Endothelial cell of umbilical vein (primary cell): ENCODE results near the gene ABR. TPM values are rescaled to one million over a fixed set of nuclear protein-coding genes. Genes with fewer than 3 reads are reported as not detected.

Experiments used
- BruUV-seq: library from RNA; stranded (reverse); fragments of 400-500 nt; replicated peaks from 2 replicates; lab custom pipeline; 2021; lab: Mats Ljungman, UMichigan
- CTCF ChIA-PET: fragments of 300-600, 350-600 bp; sonication (Branson Sonifier 250); formaldehyde crosslinking; loops from one replicate; lab custom pipeline; 2021; ENCODE audit warnings: antibody characterized with exemption, inconsistent platforms; lab: Charles Lee
- POLR2A ChIA-PET: fragments of 300-600, 350-600 bp; sonication (Branson Sonifier 250); formaldehyde crosslinking; loops from one replicate; lab custom pipeline; 2021; ENCODE audit warnings: antibody characterized with exemption, inconsistent platforms; lab: Charles Lee
- DNase-seq: peaks from one replicate; pipeline ENCODE4 v3.0.0-alpha.2; 2011; ENCODE audit warnings: low read depth, low spot score
- FAIRE-seq: peaks from 2 replicates; lab custom pipeline; 2011; peaks lifted over from hg19 to GRCh38; lab: Jason Lieb, UNC
- H2AFZ ChIP-seq: 2 replicates; pipeline ENCODE4 v1.6.0; 2012; ENCODE audit warnings: low read depth, low read length, control low read depth, inconsistent platforms
- H3K27ac ChIP-seq: 2 replicates; pipeline ENCODE4 v1.5.1; 2011; ENCODE audit warnings: low read depth, mild to moderate bottlenecking, control low read depth, low read length, moderate library complexity; ENCODE audit not compliant: insufficient read depth
- H3K27me3 ChIP-seq, 2 experiments: 2 replicates each; pipeline versions ENCODE4 v1.6.0 to v1.6.1; 2011; ENCODE audit warnings: low read length in 2 of 2, mixed read lengths in 1 of 2; ENCODE audit not compliant: control insufficient read depth in 2 of 2, insufficient read depth in 2 of 2
- H3K36me3 ChIP-seq, 2 experiments: 2 replicates in 1 of 2; 3 replicates in 1 of 2; pipeline ENCODE4 v1.5.1; 2011; ENCODE audit warnings: low read length in 2 of 2, mild to moderate bottlenecking in 1 of 2, moderate library complexity in 1 of 2; ENCODE audit not compliant: control insufficient read depth in 2 of 2, insufficient read depth in 2 of 2; ENCODE audit errors: extremely low read depth in 1 of 2
- H3K4me1 ChIP-seq: 3 replicates; pipeline ENCODE4 v1.5.1; 2011; ENCODE audit warnings: mild to moderate bottlenecking, low read length; ENCODE audit not compliant: control insufficient read depth, insufficient read depth; ENCODE audit errors: extremely low read depth
- H3K4me2 ChIP-seq: 2 replicates; pipeline ENCODE4 v1.6.1; 2011; ENCODE audit warnings: low read length, control low read depth, mixed read lengths; ENCODE audit not compliant: insufficient read depth
- H3K4me3 ChIP-seq, 3 experiments: fragments of 200-600 bp in 1 of 3; sonication (generic), shearing (Covaris generic) in 1 of 3; replicated peaks in 1 of 3; 2 replicates each; pipeline ENCODE4 v1.5.1; 2011 to 2016; ENCODE audit warnings: control low read depth in 3 of 3, low read length in 3 of 3, mild to moderate bottlenecking in 2 of 3, inconsistent platforms in 1 of 3, low read depth in 1 of 3, moderate library complexity in 1 of 3; ENCODE audit not compliant: insufficient read depth in 1 of 3
- H3K79me2 ChIP-seq: 2 replicates; pipeline ENCODE4 v1.6.0; 2012; ENCODE audit warnings: low read length, inconsistent platforms; ENCODE audit not compliant: control insufficient read depth, insufficient read depth
- H3K9ac ChIP-seq: replicated peaks from 2 replicates; pipeline ENCODE3; 2011; ENCODE audit warnings: low read length, control low read depth; ENCODE audit not compliant: insufficient read depth; ENCODE audit errors: extremely low read depth
- H3K9me1 ChIP-seq: replicated peaks from 3 replicates; pipeline ENCODE4 v1.6.0; 2011; ENCODE audit warnings: mild to moderate bottlenecking, low read length; ENCODE audit not compliant: control insufficient read depth, insufficient read depth; ENCODE audit errors: extremely low read depth
- H3K9me3 ChIP-seq: replicated peaks from 2 replicates; pipeline ENCODE4 v1.5.1; 2012; ENCODE audit warnings: low read length, inconsistent platforms; ENCODE audit not compliant: control insufficient read depth, insufficient read depth
- H4K20me1 ChIP-seq: replicated peaks from 2 replicates; pipeline ENCODE3; 2011; ENCODE audit warnings: mild to moderate bottlenecking, low read length; ENCODE audit not compliant: control insufficient read depth, insufficient read depth; ENCODE audit errors: extremely low read depth
- EZH2 ChIP-seq: IDR thresholded peaks from 2 replicates; pipeline ENCODE4 v1.6.1; 2012; ENCODE audit warnings: borderline replicate concordance, low read depth, mild to moderate bottlenecking, moderate library complexity, low read length, inconsistent platforms; ENCODE audit not compliant: severe bottlenecking
- FOS ChIP-seq: IDR thresholded peaks from 2 replicates; pipeline ENCODE4 v1.6.1; 2011; ENCODE audit warnings: mild to moderate bottlenecking, low read length, moderate library complexity, borderline replicate concordance; ENCODE audit not compliant: insufficient read depth
- GATA2 ChIP-seq: IDR thresholded peaks from 2 replicates; pipeline ENCODE4 v1.7.0; 2011; ENCODE audit warnings: low read depth, mild to moderate bottlenecking, moderate library complexity, mixed read lengths, low read length; ENCODE audit not compliant: insufficient read length, insufficient read depth
- JUN ChIP-seq: IDR thresholded peaks from 2 replicates; pipeline ENCODE4 v1.6.1; 2011; ENCODE audit warnings: borderline replicate concordance, low read depth; ENCODE audit not compliant: insufficient read length, insufficient read depth
- MAX ChIP-seq: IDR thresholded peaks from 2 replicates; pipeline ENCODE4 v1.6.1; 2011; ENCODE audit not compliant: insufficient read depth, insufficient read length
- MYC ChIP-seq: IDR thresholded peaks from one replicate; pipeline ENCODE4 v1.6.1; 2011; ENCODE audit warnings: mild to moderate bottlenecking, low read depth, low read length
- POLR2A ChIP-seq: IDR thresholded peaks from 2 replicates; pipeline ENCODE4 v1.6.1; 2012; ENCODE audit warnings: low read depth, mild to moderate bottlenecking, control low read depth, low read length
- POLR2AphosphoS5 ChIP-seq: IDR thresholded peaks from 2 replicates; pipeline ENCODE4 v1.6.1; 2012; ENCODE audit warnings: low read depth, mild to moderate bottlenecking, control low read depth, low read length, moderate library complexity; ENCODE audit not compliant: insufficient read depth
- dilution Hi-C: fragments of 300-500 bp; cut with MboI; formaldehyde crosslinking; loops from one replicate; pipeline ENCODE4 v1.15.0; 2019; ENCODE audit warnings: low sequenced_read_pairs; ENCODE audit not compliant: extremely low pct_ligation_motif_present
- intact Hi-C: fragments of 100-400 bp; cut with micrococcal nuclease; formaldehyde crosslinking; loops from one replicate; pipeline ENCODE4 v1.10.0; 2022
- polyA plus RNA-seq, 4 experiments: library from polyadenylated mRNA; depleted of rRNA in 3 of 4; stranded (reverse) in 3 of 4; unstranded in 1 of 4; fragments of >200 nt; gene quantifications; 2 replicates each; pipeline versions ENCODE4 v1.2.1 to v1.2.3, GENCODE V29; 2011 to 2012; ENCODE audit warnings: missing spikeins in 1 of 4
- total RNA-seq: library from RNA; stranded (reverse); gene quantifications from 2 replicates; pipeline ENCODE4 v1.2.3, GENCODE V29; 2021
- TF ChIP-seq, protein P1 (sequence below), 2 donors: IDR thresholded peaks; 1 replicate in 1 of 2; 2 replicates in 1 of 2; pipeline ENCODE4 v1.5.1; 2011; ENCODE audit warnings: low read length in 2 of 2, mild to moderate bottlenecking in 2 of 2, moderate library complexity in 2 of 2, control low read depth in 1 of 2, inconsistent platforms in 1 of 2, low read depth in 1 of 2; ENCODE audit not compliant: insufficient read depth in 1 of 2; ENCODE audit errors: extremely low read depth in 1 of 2

Gene ABR
- total and polyA plus RNA-seq, 2 donors (not counting 3 experiments of a cell fraction or from before 2014, with no cell fraction given), result 83.5 to 96.8 TPM

DNA sequence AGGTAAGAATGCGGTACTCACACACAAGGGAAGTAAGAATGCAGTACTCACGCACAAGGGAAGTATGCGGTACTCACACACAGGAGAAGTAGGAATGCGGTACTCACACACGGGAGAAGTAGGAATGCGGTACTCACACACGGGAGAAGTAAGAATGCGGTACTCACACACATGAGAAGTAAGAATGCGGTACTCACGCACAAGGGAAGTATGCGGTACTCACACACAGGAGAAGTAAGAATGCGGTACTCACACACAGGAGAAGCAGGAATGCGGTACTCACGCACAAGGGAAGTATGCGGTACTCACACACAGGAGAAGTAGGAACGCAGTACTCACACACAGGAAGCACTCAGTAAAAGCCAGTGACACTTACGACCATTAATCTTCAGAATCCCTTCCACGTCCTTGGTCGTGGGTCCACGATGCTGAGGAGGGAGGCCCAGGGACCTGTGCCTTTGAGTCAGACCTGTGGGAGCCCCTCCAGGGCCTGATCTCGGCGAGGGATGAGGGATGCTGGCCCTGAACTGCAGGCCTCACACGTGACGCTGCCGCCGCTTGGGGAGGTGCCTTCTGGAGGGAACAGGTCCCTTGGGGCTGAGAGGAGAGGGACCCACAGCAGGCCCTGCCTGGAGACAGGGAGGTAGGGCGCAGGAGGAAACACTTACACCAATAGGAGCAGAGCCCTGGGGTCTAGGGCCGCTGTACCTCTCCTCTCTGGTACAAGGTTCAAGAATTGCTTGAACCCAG is 20.2 kb downstream of the ABR start:
- H3K4me1 ChIP-seq, result peaks cover under 1% of the 10 kb centered on the region
- no peaks in the 10 kb centered on the region for H4K20me1 ChIP-seq
- no peak overlapping the region for H3K27ac ChIP-seq
- no peak overlapping the region for H3K4me2 ChIP-seq
- no peaks in the 10 kb centered on the region for H3K27me3 ChIP-seq
- no peaks in the 10 kb centered on the region for H3K79me2 ChIP-seq
- H3K9me3 ChIP-seq, result no peaks in the 10 kb centered on the region
- H2AFZ ChIP-seq, result no peak overlapping the region
- dilution Hi-C loops, result no loop called here
- FAIRE-seq (no peak), DNase-seq (no peak)
- intact Hi-C loops, result no loop called here
- H3K36me3 ChIP-seq, result peaks cover 0 to 2% of the 10 kb centered on the region in 2 experiments
- CTCF ChIA-PET, result interaction anchor here (0.6 to 2.1 kb wide), 4 partner anchors 11 to 101 kb away, joined by 3 to 8 read pairs (median 5); no protein-coding TSS in a partner anchor
- no peaks in the 10 kb centered on the region for H3K9me1 ChIP-seq
- no TSS peak for BruUV-seq
- POLR2A ChIA-PET, result no interaction called here
- TF ChIP-seq POLR2AphosphoS5 (no peak), FOS (no peak), GATA2 (no peak), MAX (no peak), POLR2A (no peak), EZH2 (no peak), MYC (no peak), JUN (no peak)
- TF ChIP-seq, protein P1, sequence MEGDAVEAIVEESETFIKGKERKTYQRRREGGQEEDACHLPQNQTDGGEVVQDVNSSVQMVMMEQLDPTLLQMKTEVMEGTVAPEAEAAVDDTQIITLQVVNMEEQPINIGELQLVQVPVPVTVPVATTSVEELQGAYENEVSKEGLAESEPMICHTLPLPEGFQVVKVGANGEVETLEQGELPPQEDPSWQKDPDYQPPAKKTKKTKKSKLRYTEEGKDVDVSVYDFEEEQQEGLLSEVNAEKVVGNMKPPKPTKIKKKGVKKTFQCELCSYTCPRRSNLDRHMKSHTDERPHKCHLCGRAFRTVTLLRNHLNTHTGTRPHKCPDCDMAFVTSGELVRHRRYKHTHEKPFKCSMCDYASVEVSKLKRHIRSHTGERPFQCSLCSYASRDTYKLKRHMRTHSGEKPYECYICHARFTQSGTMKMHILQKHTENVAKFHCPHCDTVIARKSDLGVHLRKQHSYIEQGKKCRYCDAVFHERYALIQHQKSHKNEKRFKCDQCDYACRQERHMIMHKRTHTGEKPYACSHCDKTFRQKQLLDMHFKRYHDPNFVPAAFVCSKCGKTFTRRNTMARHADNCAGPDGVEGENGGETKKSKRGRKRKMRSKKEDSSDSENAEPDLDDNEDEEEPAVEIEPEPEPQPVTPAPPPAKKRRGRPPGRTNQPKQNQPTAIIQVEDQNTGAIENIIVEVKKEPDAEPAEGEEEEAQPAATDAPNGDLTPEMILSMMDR (IDR thresholded peaks at IDR 0.05; ENCODE audit: extremely low read depth in 1 of 2, insufficient read depth in 1 of 2, low read depth in 1 of 2, low read length in 2 of 2), result no peak
- H3K9ac ChIP-seq, result no peak overlapping the region
- H3K4me3 ChIP-seq, result no peak overlapping the region
